GM23338 (cell line): ENCODE results near the gene NTNG1.

ENCODE experiments used
- CREB1 ChIP-seq: fragments of 250-450 bp; sonication (Bioruptor Pico); IDR thresholded peaks from 2 replicates; pipeline ENCODE4 v1.5.0; 2020; ENCODE audit warnings: low read depth, mild to moderate bottlenecking, moderate library complexity
- EZH2 ChIP-seq: fragments of 200-600 bp; sonication (generic); IDR thresholded peaks from one replicate; pipeline ENCODE4 v1.8.0; 2017; ENCODE audit warnings: antibody characterized with exemption, mild to moderate bottlenecking, low read depth; ENCODE audit not compliant: unreplicated experiment
- EZH2phosphoT487 ChIP-seq: fragments of 200-600 bp; sonication (generic); IDR thresholded peaks from one replicate; pipeline ENCODE4 v1.8.1; 2018; ENCODE audit warnings: antibody characterized with exemption; ENCODE audit not compliant: unreplicated experiment
- JUNB ChIP-seq: IDR thresholded peaks from one replicate; pipeline ENCODE4 v1.6.1; 2016; ENCODE audit warnings: antibody characterized with exemption; ENCODE audit not compliant: unreplicated experiment
- POLR2AphosphoS5 ChIP-seq: IDR thresholded peaks from 2 replicates; pipeline ENCODE4 v1.6.1; 2016; ENCODE audit warnings: antibody characterized with exemption, low read depth
- STAT1 ChIP-seq: IDR thresholded peaks from one replicate; pipeline ENCODE4 v1.6.1; 2016; ENCODE audit warnings: antibody characterized with exemption; ENCODE audit not compliant: unreplicated experiment
- ZNF114 ChIP-seq: fragments of 250-450 bp; sonication (Bioruptor Pico); IDR thresholded peaks from 2 replicates; pipeline ENCODE4 v1.5.0; 2020; ENCODE audit warnings: mild to moderate bottlenecking, moderate library complexity
- TF ChIP-seq, protein P1 (sequence below), 2 experiments: fragments of 200-600 bp in 1 of 2; sonication (generic) in 1 of 2; conservative IDR thresholded peaks; 2 replicates each; pipeline versions ENCODE4 v1.5.1 to v1.6.1; 2016 to 2017; ENCODE audit warnings: antibody characterized with exemption in 2 of 2, low read depth in 2 of 2, mild to moderate bottlenecking in 2 of 2, moderate library complexity in 1 of 2
- TF ChIP-seq, protein P2 (sequence below): IDR thresholded peaks from one replicate; pipeline ENCODE4 v1.6.1; 2018; ENCODE audit warnings: antibody characterized with exemption; ENCODE audit not compliant: unreplicated experiment
- TF ChIP-seq, protein P3 (sequence below): fragments of 250-450 bp; sonication (Bioruptor Pico); IDR thresholded peaks from 2 replicates; pipeline ENCODE4 v1.5.0; 2020; ENCODE audit warnings: mild to moderate bottlenecking, moderate library complexity
- TF ChIP-seq, protein P4 (sequence below): IDR thresholded peaks from 2 replicates; pipeline ENCODE4 v1.6.1; 2016; ENCODE audit warnings: antibody characterized with exemption

DNA sequence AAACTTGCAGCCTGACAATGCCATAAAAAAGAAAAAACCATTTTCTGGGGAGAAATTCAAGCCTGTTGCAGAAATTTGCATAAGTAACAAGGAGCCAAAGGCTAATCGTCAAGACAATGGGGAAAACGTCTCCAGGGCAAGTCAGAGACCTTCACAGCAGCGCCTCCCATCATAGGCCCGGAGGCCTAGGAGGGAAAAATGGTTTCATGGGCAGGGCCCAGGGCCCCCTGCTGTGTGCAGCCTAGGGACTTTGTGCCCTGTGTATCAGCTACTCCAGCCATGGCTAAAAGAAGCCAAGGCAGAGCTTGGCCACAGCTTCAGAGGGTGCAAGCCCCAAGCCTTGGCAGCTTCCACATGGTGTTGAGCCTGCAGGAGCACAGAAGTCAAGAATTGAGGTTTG lies 369.5 kb downstream of the NTNG1 start:
- TF ChIP-seq, protein P1, sequence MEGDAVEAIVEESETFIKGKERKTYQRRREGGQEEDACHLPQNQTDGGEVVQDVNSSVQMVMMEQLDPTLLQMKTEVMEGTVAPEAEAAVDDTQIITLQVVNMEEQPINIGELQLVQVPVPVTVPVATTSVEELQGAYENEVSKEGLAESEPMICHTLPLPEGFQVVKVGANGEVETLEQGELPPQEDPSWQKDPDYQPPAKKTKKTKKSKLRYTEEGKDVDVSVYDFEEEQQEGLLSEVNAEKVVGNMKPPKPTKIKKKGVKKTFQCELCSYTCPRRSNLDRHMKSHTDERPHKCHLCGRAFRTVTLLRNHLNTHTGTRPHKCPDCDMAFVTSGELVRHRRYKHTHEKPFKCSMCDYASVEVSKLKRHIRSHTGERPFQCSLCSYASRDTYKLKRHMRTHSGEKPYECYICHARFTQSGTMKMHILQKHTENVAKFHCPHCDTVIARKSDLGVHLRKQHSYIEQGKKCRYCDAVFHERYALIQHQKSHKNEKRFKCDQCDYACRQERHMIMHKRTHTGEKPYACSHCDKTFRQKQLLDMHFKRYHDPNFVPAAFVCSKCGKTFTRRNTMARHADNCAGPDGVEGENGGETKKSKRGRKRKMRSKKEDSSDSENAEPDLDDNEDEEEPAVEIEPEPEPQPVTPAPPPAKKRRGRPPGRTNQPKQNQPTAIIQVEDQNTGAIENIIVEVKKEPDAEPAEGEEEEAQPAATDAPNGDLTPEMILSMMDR (conservative IDR thresholded peaks at IDR 0.05; ENCODE audit: low read depth in 2 of 2): no peak
- TF ChIP-seq CREB1 (CRISPR knock-in tag) (no peak), POLR2AphosphoS5 (no peak), EZH2 (no peak), EZH2phosphoT487 (no peak), JUNB (no peak), STAT1 (no peak), ZNF114 (CRISPR knock-in tag) (no peak)
- TF ChIP-seq, protein P2, sequence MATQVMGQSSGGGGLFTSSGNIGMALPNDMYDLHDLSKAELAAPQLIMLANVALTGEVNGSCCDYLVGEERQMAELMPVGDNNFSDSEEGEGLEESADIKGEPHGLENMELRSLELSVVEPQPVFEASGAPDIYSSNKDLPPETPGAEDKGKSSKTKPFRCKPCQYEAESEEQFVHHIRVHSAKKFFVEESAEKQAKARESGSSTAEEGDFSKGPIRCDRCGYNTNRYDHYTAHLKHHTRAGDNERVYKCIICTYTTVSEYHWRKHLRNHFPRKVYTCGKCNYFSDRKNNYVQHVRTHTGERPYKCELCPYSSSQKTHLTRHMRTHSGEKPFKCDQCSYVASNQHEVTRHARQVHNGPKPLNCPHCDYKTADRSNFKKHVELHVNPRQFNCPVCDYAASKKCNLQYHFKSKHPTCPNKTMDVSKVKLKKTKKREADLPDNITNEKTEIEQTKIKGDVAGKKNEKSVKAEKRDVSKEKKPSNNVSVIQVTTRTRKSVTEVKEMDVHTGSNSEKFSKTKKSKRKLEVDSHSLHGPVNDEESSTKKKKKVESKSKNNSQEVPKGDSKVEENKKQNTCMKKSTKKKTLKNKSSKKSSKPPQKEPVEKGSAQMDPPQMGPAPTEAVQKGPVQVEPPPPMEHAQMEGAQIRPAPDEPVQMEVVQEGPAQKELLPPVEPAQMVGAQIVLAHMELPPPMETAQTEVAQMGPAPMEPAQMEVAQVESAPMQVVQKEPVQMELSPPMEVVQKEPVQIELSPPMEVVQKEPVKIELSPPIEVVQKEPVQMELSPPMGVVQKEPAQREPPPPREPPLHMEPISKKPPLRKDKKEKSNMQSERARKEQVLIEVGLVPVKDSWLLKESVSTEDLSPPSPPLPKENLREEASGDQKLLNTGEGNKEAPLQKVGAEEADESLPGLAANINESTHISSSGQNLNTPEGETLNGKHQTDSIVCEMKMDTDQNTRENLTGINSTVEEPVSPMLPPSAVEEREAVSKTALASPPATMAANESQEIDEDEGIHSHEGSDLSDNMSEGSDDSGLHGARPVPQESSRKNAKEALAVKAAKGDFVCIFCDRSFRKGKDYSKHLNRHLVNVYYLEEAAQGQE: no peak
- TF ChIP-seq, protein P3, sequence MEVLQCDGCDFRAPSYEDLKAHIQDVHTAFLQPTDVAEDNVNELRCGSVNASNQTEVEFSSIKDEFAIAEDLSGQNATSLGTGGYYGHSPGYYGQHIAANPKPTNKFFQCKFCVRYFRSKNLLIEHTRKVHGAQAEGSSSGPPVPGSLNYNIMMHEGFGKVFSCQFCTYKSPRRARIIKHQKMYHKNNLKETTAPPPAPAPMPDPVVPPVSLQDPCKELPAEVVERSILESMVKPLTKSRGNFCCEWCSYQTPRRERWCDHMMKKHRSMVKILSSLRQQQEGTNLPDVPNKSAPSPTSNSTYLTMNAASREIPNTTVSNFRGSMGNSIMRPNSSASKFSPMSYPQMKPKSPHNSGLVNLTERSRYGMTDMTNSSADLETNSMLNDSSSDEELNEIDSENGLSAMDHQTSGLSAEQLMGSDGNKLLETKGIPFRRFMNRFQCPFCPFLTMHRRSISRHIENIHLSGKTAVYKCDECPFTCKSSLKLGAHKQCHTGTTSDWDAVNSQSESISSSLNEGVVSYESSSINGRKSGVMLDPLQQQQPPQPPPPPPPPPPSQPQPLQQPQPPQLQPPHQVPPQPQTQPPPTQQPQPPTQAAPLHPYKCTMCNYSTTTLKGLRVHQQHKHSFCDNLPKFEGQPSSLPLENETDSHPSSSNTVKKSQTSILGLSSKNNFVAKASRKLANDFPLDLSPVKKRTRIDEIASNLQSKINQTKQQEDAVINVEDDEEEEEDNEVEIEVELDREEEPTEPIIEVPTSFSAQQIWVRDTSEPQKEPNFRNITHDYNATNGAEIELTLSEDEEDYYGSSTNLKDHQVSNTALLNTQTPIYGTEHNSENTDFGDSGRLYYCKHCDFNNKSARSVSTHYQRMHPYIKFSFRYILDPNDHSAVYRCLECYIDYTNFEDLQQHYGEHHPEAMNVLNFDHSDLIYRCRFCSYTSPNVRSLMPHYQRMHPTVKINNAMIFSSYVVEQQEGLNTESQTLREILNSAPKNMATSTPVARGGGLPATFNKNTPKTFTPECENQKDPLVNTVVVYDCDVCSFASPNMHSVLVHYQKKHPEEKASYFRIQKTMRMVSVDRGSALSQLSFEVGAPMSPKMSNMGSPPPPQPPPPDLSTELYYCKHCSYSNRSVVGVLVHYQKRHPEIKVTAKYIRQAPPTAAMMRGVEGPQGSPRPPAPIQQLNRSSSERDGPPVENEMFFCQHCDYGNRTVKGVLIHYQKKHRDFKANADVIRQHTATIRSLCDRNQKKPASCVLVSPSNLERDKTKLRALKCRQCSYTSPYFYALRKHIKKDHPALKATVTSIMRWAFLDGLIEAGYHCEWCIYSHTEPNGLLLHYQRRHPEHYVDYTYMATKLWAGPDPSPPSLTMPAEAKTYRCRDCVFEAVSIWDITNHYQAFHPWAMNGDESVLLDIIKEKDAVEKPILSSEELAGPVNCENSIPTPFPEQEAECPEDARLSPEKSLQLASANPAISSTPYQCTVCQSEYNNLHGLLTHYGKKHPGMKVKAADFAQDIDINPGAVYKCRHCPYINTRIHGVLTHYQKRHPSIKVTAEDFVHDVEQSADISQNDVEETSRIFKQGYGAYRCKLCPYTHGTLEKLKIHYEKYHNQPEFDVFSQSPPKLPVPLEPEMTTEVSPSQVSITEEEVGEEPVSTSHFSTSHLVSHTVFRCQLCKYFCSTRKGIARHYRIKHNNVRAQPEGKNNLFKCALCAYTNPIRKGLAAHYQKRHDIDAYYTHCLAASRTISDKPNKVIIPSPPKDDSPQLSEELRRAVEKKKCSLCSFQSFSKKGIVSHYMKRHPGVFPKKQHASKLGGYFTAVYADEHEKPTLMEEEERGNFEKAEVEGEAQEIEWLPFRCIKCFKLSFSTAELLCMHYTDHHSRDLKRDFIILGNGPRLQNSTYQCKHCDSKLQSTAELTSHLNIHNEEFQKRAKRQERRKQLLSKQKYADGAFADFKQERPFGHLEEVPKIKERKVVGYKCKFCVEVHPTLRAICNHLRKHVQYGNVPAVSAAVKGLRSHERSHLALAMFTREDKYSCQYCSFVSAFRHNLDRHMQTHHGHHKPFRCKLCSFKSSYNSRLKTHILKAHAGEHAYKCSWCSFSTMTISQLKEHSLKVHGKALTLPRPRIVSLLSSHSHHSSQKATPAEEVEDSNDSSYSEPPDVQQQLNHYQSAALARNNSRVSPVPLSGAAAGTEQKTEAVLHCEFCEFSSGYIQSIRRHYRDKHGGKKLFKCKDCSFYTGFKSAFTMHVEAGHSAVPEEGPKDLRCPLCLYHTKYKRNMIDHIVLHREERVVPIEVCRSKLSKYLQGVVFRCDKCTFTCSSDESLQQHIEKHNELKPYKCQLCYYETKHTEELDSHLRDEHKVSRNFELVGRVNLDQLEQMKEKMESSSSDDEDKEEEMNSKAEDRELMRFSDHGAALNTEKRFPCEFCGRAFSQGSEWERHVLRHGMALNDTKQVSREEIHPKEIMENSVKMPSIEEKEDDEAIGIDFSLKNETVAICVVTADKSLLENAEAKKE (CRISPR knock-in tag): no peak
- TF ChIP-seq, protein P4, sequence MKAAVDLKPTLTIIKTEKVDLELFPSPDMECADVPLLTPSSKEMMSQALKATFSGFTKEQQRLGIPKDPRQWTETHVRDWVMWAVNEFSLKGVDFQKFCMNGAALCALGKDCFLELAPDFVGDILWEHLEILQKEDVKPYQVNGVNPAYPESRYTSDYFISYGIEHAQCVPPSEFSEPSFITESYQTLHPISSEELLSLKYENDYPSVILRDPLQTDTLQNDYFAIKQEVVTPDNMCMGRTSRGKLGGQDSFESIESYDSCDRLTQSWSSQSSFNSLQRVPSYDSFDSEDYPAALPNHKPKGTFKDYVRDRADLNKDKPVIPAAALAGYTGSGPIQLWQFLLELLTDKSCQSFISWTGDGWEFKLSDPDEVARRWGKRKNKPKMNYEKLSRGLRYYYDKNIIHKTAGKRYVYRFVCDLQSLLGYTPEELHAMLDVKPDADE: no peak
